Adrenal gland (tissue), 12 donors: ENCODE measurements around the gene MBOAT7. TPM values are rescaled to one million over a fixed set of nuclear protein-coding genes. Genes with fewer than 3 reads are reported as not detected.
A peak's percentile ranks its signal among the peaks of the same experiment; 100 is the strongest.
"Not testable (repeated sequence)": the region's sequence is repeated elsewhere in the genome, so short reads cannot be mapped to it uniquely, and the experiment has no call there.

Source experiments
- DNase-seq, 7 donors: peaks; one replicate each; pipeline ENCODE4 v3.0.0-alpha.2; 2019 to 2020
- H3K27ac ChIP-seq, 5 donors: fragments of 200-600 bp; sonication (generic) in 4 of 5; 1 replicate in 3 of 5; 2 replicates in 2 of 5; pipeline versions ENCODE4 v1.5.1 to v1.8.0; 2016 to 2020; ENCODE audit warnings: mild to moderate bottlenecking in 1 of 5
- H3K27me3 ChIP-seq: fragments of 200-600 bp; 2 replicates; pipeline ENCODE4 v1.8.0; 2021
- H3K36me3 ChIP-seq, 2 donors: fragments of 200-600 bp; replicated peaks in 1 of 2; 1 replicate in 1 of 2; 2 replicates in 1 of 2; pipeline versions ENCODE4 v1.5.1 to v1.8.0; 2018 to 2022
- H3K4me1 ChIP-seq, 2 donors: fragments of 200-600 bp; replicated peaks in 1 of 2; 1 replicate in 1 of 2; 2 replicates in 1 of 2; pipeline versions ENCODE4 v1.5.1 to v1.8.0; 2018 to 2021
- H3K4me3 ChIP-seq, 4 donors: fragments of 200-600 bp; sonication (generic) in 3 of 4; one replicate each; pipeline ENCODE4 v1.5.1; 2016 to 2018
- H3K9me3 ChIP-seq, 3 donors: fragments of 200-600 bp; sonication (generic) in 1 of 3; replicated peaks in 1 of 3; 1 replicate in 2 of 3; 2 replicates in 1 of 3; pipeline versions ENCODE4 v1.5.1 to v1.8.0; 2016 to 2021
- POLR2A ChIP-seq, 2 donors: fragments of 450-650 bp; IDR thresholded peaks; one replicate each; pipeline ENCODE4 v1.6.1; 2017; ENCODE audit warnings: antibody characterized with exemption in 2 of 2, mild to moderate bottlenecking in 2 of 2, moderate library complexity in 1 of 2
- WGBS, 4 donors: extraction: QIAGEN DNeasy Blood & Tissue Kit in 2 of 4; methylation state at CpG; one replicate each; pipeline versions ENCODE4 v1.1.5 to v1.1.7; 2013 to 2017; 5-methylcytosine and 5-hydroxymethylcytosine counted together
- intact Hi-C, 2 donors: fragments of 100-400 bp; cut with DNase I; formaldehyde crosslinking; loops; one replicate each; pipeline versions ENCODE4 v1.14.1 to v1.15.0; 2022 to 2023
- polyA plus RNA-seq, 3 donors: library from polyadenylated mRNA; stranded (reverse); fragments of 200-250 nt in 2 of 3; fragments of 350-450 nt in 1 of 3; fragmentation: Illumina TruSeq in 1 of 3; extraction: RNeasy Lipid Tissue Mini Kit (QIAGEN cat#74804) in 1 of 3; gene quantifications; one replicate each; pipeline ENCODE4 v1.2.3, GENCODE V29; 2013 to 2014
- total RNA-seq, 9 donors: library from RNA; depleted of rRNA in 4 of 9; stranded (reverse); fragments of >200 nt in 4 of 9; fragments of 120-200 nt in 1 of 9; fragmentation: NEBNext Ultra II Directional in 1 of 9; extraction: Animal tissue kit (Norgen Biotek cat#: 25700) in 1 of 9; gene quantifications; one replicate each; pipeline versions ENCODE4 v1.1.0 to v1.2.4, GENCODE V29; 2013 to 2023
- TF ChIP-seq, protein P1 (sequence below), 6 experiments: fragments of 450-650 bp in 4 of 6; fragments of 200-600 bp in 2 of 6; sonication (generic) in 1 of 6; IDR thresholded peaks; 1 replicate in 5 of 6; 2 replicates in 1 of 6; pipeline versions ENCODE4 v1.5.1 to v1.8.0; 2016 to 2021; ENCODE audit warnings: antibody characterized with exemption in 6 of 6, mild to moderate bottlenecking in 2 of 6, moderate library complexity in 1 of 6
- donor health status: healthy with polysubstance abuse.
- donor health status: Bipolar disorder and iron deficiency.
- donor health status: DM: yes; HTN: yes; CAD: no.
- donor health status: DM: no; HTN: no; CAD: no.
- donor health status: DM: no; HTN: no; CAD: no.
- donor health status: DM: yes; HTN: yes; CAD: no.

Gene MBOAT7
- total and polyA plus RNA-seq, 12 donors = 98.0 to 670 (median 327) TPM

GRCh38 chr19:54209058-54209810 lies 19.9 kb upstream of the MBOAT7 start:
- Histone ChIP-seq H3K27me3 (no peaks in the 10 kb centered on the region), H3K36me3 (peaks cover 0 to 41% of the 10 kb centered on the region in 2 donors), H3K4me3 (no peak overlapping the region), H3K4me1 (peaks cover 41 to 64% of the 10 kb centered on the region in 2 donors), H3K27ac (peak overlapping the region; percentile 82 to 100 (median 95)), H3K9me3 (no peaks in the 10 kb centered on the region)
- intact Hi-C loops = no loop called here
- TF ChIP-seq, protein P1, sequence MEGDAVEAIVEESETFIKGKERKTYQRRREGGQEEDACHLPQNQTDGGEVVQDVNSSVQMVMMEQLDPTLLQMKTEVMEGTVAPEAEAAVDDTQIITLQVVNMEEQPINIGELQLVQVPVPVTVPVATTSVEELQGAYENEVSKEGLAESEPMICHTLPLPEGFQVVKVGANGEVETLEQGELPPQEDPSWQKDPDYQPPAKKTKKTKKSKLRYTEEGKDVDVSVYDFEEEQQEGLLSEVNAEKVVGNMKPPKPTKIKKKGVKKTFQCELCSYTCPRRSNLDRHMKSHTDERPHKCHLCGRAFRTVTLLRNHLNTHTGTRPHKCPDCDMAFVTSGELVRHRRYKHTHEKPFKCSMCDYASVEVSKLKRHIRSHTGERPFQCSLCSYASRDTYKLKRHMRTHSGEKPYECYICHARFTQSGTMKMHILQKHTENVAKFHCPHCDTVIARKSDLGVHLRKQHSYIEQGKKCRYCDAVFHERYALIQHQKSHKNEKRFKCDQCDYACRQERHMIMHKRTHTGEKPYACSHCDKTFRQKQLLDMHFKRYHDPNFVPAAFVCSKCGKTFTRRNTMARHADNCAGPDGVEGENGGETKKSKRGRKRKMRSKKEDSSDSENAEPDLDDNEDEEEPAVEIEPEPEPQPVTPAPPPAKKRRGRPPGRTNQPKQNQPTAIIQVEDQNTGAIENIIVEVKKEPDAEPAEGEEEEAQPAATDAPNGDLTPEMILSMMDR (IDR thresholded peaks at IDR 0.05) = no peak
- TF ChIP-seq POLR2A (IDR thresholded peaks at IDR 0.05) = peak in 1 of 2 donors; percentile 10
- peak in 2 of 7 donors; percentile 54 to 55 for DNase-seq
- WGBS, 4 donors = 30 to 62% (median 59%) methylated on average over 9 to 24 of the region's 24 CpGs

GRCh38 chr19:54208784-54209057 lies 19.3 kb upstream of the MBOAT7 start:
- intact Hi-C loops = no loop called here
- peak overlapping the region; percentile 82 to 100 (median 95) for H3K27ac ChIP-seq
- no peak for DNase-seq
- peaks cover 0 to 46% of the 10 kb centered on the region in 2 donors for H3K36me3 ChIP-seq
- 78 to 90% (median 84%) methylated on average over 7 to 8 of the region's 8 CpGs for WGBS, 4 donors
- H3K9me3 ChIP-seq = no peaks in the 10 kb centered on the region
- H3K4me3 ChIP-seq = no peak overlapping the region
- no peak for TF ChIP-seq POLR2A (IDR thresholded peaks at IDR 0.05)
- TF ChIP-seq, protein P1 (IDR thresholded peaks at IDR 0.05) = no peak
- H3K27me3 ChIP-seq = no peaks in the 10 kb centered on the region
- peaks cover 41 to 69% of the 10 kb centered on the region in 2 donors for H3K4me1 ChIP-seq

- intact Hi-C loops = no loop called here
- no peaks in the 10 kb centered on the region for H3K9me3 ChIP-seq
- peaks cover 0 to 52% of the 10 kb centered on the region in 2 donors for H3K36me3 ChIP-seq
- no peaks in the 10 kb centered on the region for H3K27me3 ChIP-seq
- no peak overlapping the region for H3K4me3 ChIP-seq
- WGBS, 4 donors = 40 to 51% (median 47%) methylated on average over 14 to 18 of the region's 18 CpGs
- peaks cover 43 to 74% of the 10 kb centered on the region in 2 donors for H3K4me1 ChIP-seq
- DNase-seq = peak; percentile 71 to 99 (median 95)
- H3K27ac ChIP-seq = peak overlapping the region; percentile 84 to 100 (median 95)
- peak; percentile 32 to 60 for TF ChIP-seq POLR2A (IDR thresholded peaks at IDR 0.05)
- TF ChIP-seq, protein P1 (IDR thresholded peaks at IDR 0.05) = no peak
Observed at GRCh38 chr19:54207983-54208783, 18.8 kb upstream of the MBOAT7 start.

DNA sequence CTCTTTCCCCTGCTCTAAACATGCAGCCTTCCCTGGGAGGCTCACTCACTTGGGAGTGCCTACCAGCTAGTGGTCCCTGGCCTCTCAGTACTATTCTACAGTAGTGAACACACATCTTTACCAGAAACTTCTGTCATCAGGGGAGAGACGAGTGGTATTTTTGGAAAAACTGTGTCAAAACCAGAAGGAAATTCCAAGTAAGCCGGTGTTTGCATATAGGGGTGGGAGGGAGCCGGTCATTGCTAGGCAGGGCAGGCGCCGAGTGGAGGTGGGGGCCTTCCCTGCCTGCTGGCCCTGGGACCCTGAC lies 18.2 kb upstream of the MBOAT7 start:
- no peaks in the 10 kb centered on the region for H3K27me3 ChIP-seq
- peaks cover 0 to 57% of the 10 kb centered on the region in 2 donors for H3K36me3 ChIP-seq
- intact Hi-C loops = no loop called here
- H3K27ac ChIP-seq = peak overlapping the region; percentile 76 to 100 (median 90)
- H3K4me1 ChIP-seq = peaks cover 48 to 80% of the 10 kb centered on the region in 2 donors
- 48 to 64% (median 53%) methylated on average over 5 of the region's 5 CpGs for WGBS, 4 donors
- no peak overlapping the region for H3K4me3 ChIP-seq
- TF ChIP-seq, protein P1 (IDR thresholded peaks at IDR 0.05) = no peak
- no peak for TF ChIP-seq POLR2A (IDR thresholded peaks at IDR 0.05)
- H3K9me3 ChIP-seq = no peaks in the 10 kb centered on the region
- DNase-seq = no peak

GRCh38 chr19:54207193-54207592 lies 17.8 kb upstream of the MBOAT7 start:
- H3K4me3 ChIP-seq, H3K9me3 ChIP-seq, H3K27me3 ChIP-seq, intact Hi-C loops: not testable (repeated sequence)
- Histone ChIP-seq H3K4me1 (peaks cover 53 to 84% of the 10 kb centered on the region in 2 donors), H3K27ac (peak overlapping the region; percentile 76 to 100 (median 90)), H3K36me3 (peaks cover 0 to 62% of the 10 kb centered on the region in 2 donors)
- DNase-seq = peak in 1 of 7 donors; percentile 43
- WGBS, 4 donors = 74 to 85% (median 78%) methylated on average over 23 of the region's 23 CpGs
